ENCODE measurements around the gene ATG10.

ATG10 gene

DNA sequence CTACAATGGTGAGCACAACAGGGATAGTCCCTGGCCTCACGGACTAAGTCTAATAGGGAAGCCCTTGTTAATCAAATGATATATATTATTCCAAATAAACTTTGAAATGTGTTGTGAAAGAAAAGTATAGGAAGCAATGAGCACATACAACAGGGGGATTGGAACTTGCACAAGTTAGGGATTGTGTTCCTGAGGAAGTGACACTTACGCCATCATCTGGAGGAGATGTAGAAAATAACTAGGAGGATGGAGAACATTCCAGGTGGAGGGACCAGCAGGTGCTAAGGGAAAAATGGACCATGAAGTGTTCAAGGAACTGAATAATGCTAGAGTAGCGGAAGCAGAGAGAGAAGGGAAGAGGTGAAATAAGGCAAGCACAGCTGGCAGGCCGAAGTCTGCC is 325.1 kb downstream of the ATG10 start:
- Histone ChIP-seq H3K4me2 (ENCODE audit: insufficient read depth, low read length) (no peak overlapping the region), H3K79me2 (ENCODE audit: insufficient read depth, low read length) (no peaks in the 10 kb centered on the region), H3K4me3 (ENCODE audit: low read depth in 1 of 2, low read length in 2 of 2) (no peak overlapping the region), H3K9me3 (ENCODE audit: insufficient read depth, low read length, severe bottlenecking) (no peaks in the 10 kb centered on the region), H3K4me1 (ENCODE audit: insufficient read depth, low read length) (no peaks in the 10 kb centered on the region), H3K27ac (ENCODE audit: low read length) (no peak overlapping the region), H4K20me1 (ENCODE audit: insufficient read depth, low read length) (no peaks in the 10 kb centered on the region), H3K36me3 (ENCODE audit: insufficient read depth, low read length) (no peaks in the 10 kb centered on the region), H3K9ac (ENCODE audit: low read depth, low read length) (no peak overlapping the region), H2AFZ (ENCODE audit: low read depth, low read length) (no peak overlapping the region), H3K27me3 (ENCODE audit: insufficient read depth, low read length, poor library complexity) (no peaks in the 10 kb centered on the region)
- DNase-seq (no peak), ATAC-seq (ENCODE audit: insufficient read depth, low read depth) (no peak)
- TF ChIP-seq EZH2 (IDR thresholded peaks at IDR 0.05; ENCODE audit: borderline replicate concordance, low read depth, low read length, severe bottlenecking): no peak
- TF ChIP-seq, protein P1, sequence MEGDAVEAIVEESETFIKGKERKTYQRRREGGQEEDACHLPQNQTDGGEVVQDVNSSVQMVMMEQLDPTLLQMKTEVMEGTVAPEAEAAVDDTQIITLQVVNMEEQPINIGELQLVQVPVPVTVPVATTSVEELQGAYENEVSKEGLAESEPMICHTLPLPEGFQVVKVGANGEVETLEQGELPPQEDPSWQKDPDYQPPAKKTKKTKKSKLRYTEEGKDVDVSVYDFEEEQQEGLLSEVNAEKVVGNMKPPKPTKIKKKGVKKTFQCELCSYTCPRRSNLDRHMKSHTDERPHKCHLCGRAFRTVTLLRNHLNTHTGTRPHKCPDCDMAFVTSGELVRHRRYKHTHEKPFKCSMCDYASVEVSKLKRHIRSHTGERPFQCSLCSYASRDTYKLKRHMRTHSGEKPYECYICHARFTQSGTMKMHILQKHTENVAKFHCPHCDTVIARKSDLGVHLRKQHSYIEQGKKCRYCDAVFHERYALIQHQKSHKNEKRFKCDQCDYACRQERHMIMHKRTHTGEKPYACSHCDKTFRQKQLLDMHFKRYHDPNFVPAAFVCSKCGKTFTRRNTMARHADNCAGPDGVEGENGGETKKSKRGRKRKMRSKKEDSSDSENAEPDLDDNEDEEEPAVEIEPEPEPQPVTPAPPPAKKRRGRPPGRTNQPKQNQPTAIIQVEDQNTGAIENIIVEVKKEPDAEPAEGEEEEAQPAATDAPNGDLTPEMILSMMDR (IDR thresholded peaks at IDR 0.05; ENCODE audit: borderline replicate concordance, extremely low read depth, low read length, poor library complexity, severe bottlenecking): peak; percentile 18

DNA sequence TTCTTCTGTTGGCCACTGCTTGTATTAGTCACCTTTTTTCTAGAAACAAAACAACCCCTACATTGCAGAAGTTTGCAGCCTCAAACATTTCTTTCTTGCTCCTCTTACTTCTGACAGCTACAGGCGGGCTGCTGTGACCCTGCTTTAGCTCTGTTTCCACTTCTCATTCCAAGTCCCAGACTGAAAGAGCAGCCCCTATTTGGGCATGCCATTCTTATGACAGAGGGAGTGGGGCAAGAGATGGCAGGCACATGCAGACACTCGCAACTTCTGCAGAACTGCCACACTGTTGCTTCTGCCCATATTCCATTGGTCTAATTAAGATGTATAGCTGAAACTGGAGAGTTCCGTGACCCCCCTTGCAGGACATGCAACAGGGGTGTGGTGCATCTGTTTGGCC is 325.9 kb downstream of the ATG10 start:
- no peaks in the 10 kb centered on the region for H4K20me1 ChIP-seq (ENCODE audit: insufficient read depth, low read length)
- H3K4me1 ChIP-seq (ENCODE audit: insufficient read depth, low read length): no peaks in the 10 kb centered on the region
- H3K4me3 ChIP-seq (ENCODE audit: low read depth in 1 of 2, low read length in 2 of 2): no peak overlapping the region
- H3K9ac ChIP-seq (ENCODE audit: low read depth, low read length): no peak overlapping the region
- H3K79me2 ChIP-seq (ENCODE audit: insufficient read depth, low read length): no peaks in the 10 kb centered on the region
- H2AFZ ChIP-seq (ENCODE audit: low read depth, low read length): no peak overlapping the region
- no peak overlapping the region for H3K27ac ChIP-seq (ENCODE audit: low read length)
- ATAC-seq (ENCODE audit: insufficient read depth, low read depth) (no peak), DNase-seq (no peak)
- TF ChIP-seq EZH2 (IDR thresholded peaks at IDR 0.05; ENCODE audit: borderline replicate concordance, low read depth, low read length, severe bottlenecking): no peak
- TF ChIP-seq, protein P1 (IDR thresholded peaks at IDR 0.05; ENCODE audit: borderline replicate concordance, extremely low read depth, low read length, poor library complexity, severe bottlenecking): no peak
- no peak overlapping the region for H3K4me2 ChIP-seq (ENCODE audit: insufficient read depth, low read length)
- H3K27me3 ChIP-seq (ENCODE audit: insufficient read depth, low read length, poor library complexity): no peaks in the 10 kb centered on the region
- no peaks in the 10 kb centered on the region for H3K36me3 ChIP-seq (ENCODE audit: insufficient read depth, low read length)
- no peaks in the 10 kb centered on the region for H3K9me3 ChIP-seq (ENCODE audit: insufficient read depth, low read length, severe bottlenecking)

DNA sequence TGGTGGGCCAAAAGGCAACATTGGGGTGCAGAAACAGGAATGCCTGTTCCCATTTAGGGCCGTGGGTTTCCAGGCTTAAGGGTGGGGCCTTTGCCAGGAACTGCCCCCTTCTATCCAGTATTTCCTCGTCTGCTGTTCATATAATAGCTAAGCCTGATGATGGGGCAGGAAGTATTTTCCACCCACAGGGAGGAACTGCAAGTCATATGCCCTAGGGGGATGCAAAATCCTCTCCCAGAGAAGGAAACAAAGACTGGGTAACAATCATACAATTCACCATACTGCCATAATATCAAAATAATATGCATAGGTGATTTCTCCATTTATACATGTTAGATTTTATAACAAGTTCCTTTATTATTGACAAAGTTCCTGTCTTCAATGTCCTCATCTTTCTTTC is 326.8 kb downstream of the ATG10 start:
- no peaks in the 10 kb centered on the region for H3K9me3 ChIP-seq (ENCODE audit: insufficient read depth, low read length, severe bottlenecking)
- H3K27ac ChIP-seq (ENCODE audit: low read length): no peak overlapping the region
- DNase-seq (no peak), ATAC-seq (ENCODE audit: insufficient read depth, low read depth) (no peak)
- no peak overlapping the region for H2AFZ ChIP-seq (ENCODE audit: low read depth, low read length)
- H3K4me2 ChIP-seq (ENCODE audit: insufficient read depth, low read length): no peak overlapping the region
- no peaks in the 10 kb centered on the region for H3K4me1 ChIP-seq (ENCODE audit: insufficient read depth, low read length)
- TF ChIP-seq EZH2 (IDR thresholded peaks at IDR 0.05; ENCODE audit: borderline replicate concordance, low read depth, low read length, severe bottlenecking): no peak
- TF ChIP-seq, protein P1 (IDR thresholded peaks at IDR 0.05; ENCODE audit: borderline replicate concordance, extremely low read depth, low read length, poor library complexity, severe bottlenecking): no peak
- H4K20me1 ChIP-seq (ENCODE audit: insufficient read depth, low read length): no peaks in the 10 kb centered on the region
- H3K9ac ChIP-seq (ENCODE audit: low read depth, low read length): no peak overlapping the region
- no peaks in the 10 kb centered on the region for H3K27me3 ChIP-seq (ENCODE audit: insufficient read depth, low read length, poor library complexity)
- no peaks in the 10 kb centered on the region for H3K79me2 ChIP-seq (ENCODE audit: insufficient read depth, low read length)
- H3K36me3 ChIP-seq (ENCODE audit: insufficient read depth, low read length): no peaks in the 10 kb centered on the region
- no peak overlapping the region for H3K4me3 ChIP-seq (ENCODE audit: low read depth in 1 of 2, low read length in 2 of 2)

DNA sequence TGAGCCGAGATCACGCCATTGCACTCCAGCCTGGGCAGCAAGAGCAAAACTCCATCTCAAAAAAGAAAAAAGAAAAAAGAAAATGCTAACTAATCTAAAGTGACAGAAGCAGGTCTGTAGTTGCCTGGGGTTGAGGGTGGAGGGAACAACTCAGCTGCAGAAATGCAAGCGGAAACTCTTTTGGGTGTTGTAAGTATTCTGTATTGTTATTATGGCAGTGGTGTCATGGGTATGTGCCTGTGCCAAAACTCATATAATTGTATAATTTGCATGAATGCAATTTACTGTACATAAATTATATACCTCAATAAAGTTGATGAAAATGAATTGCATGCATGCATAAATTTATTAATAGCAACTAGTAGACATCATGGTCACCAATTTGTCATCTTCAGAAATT is 329.4 kb downstream of the ATG10 start:
- ATAC-seq (ENCODE audit: insufficient read depth, low read depth) (no peak), DNase-seq (no peak)
- Histone ChIP-seq H3K9ac (ENCODE audit: low read depth, low read length) (no peak overlapping the region), H3K4me2 (ENCODE audit: insufficient read depth, low read length) (no peak overlapping the region), H3K27ac (ENCODE audit: low read length) (no peak overlapping the region), H4K20me1 (ENCODE audit: insufficient read depth, low read length) (no peaks in the 10 kb centered on the region), H3K36me3 (ENCODE audit: insufficient read depth, low read length) (0 out of 2 replicates have a peak, but pooled peaks cover 2% of the 10 kb centered on the region), H3K27me3 (ENCODE audit: insufficient read depth, low read length, poor library complexity) (no peaks in the 10 kb centered on the region), H3K4me1 (ENCODE audit: insufficient read depth, low read length) (no peaks in the 10 kb centered on the region), H3K79me2 (ENCODE audit: insufficient read depth, low read length) (no peaks in the 10 kb centered on the region), H2AFZ (ENCODE audit: low read depth, low read length) (no peak overlapping the region), H3K9me3 (ENCODE audit: insufficient read depth, low read length, severe bottlenecking) (no peaks in the 10 kb centered on the region), H3K4me3 (ENCODE audit: low read depth in 1 of 2, low read length in 2 of 2) (no peak overlapping the region)
- TF ChIP-seq, protein P1 (IDR thresholded peaks at IDR 0.05; ENCODE audit: borderline replicate concordance, extremely low read depth, low read length, poor library complexity, severe bottlenecking): no peak
- no peak for TF ChIP-seq EZH2 (IDR thresholded peaks at IDR 0.05; ENCODE audit: borderline replicate concordance, low read depth, low read length, severe bottlenecking)
